Mesothelial cell of epicardium (in vitro differentiated cells): ENCODE data around the gene ACSS1. TPM values are rescaled to one million over a fixed set of nuclear protein-coding genes. Genes with fewer than 3 reads are reported as not detected.

Source experiments
- DNase-seq, 2 experiments: peaks; one replicate each; pipeline ENCODE4 v3.0.0; 2021; ENCODE audit warnings: low spot score in 2 of 2; ENCODE audit not compliant: unreplicated experiment in 2 of 2
- H3K27ac Mint-ChIP-seq: 2 replicates; pipeline ENCODE4 v1.8.0; 2021; ENCODE audit warnings: mixed read lengths
- H3K27me3 Mint-ChIP-seq: 2 replicates; pipeline ENCODE4 v1.8.0; 2021; ENCODE audit warnings: low read depth, mixed read lengths
- H3K36me3 Mint-ChIP-seq: 2 replicates; pipeline ENCODE4 v1.8.0; 2021; ENCODE audit warnings: mixed read lengths
- H3K4me1 Mint-ChIP-seq: 2 replicates; pipeline ENCODE4 v1.8.0; 2021; ENCODE audit warnings: mixed read lengths
- H3K4me3 Mint-ChIP-seq: 2 replicates; pipeline ENCODE4 v1.8.0; 2021; ENCODE audit warnings: mild to moderate bottlenecking, moderate library complexity, mixed read lengths
- H3K9me3 Mint-ChIP-seq: 2 replicates; pipeline ENCODE4 v1.8.0; 2021; ENCODE audit warnings: mixed read lengths
- CTCF ChIP-seq: fragments of 200-600 bp; sonication (generic); IDR thresholded peaks from one replicate; pipeline ENCODE4 v1.5.0; 2021; ENCODE audit warnings: antibody characterized with exemption; ENCODE audit not compliant: unreplicated experiment
- total RNA-seq: library from RNA; stranded (reverse); gene quantifications from 3 replicates; pipeline ENCODE4 v1.2.1, GENCODE V29; 2021

The ACSS1 gene
- total RNA-seq, 1 donor from 2014 or later, result 4.8 TPM

DNA sequence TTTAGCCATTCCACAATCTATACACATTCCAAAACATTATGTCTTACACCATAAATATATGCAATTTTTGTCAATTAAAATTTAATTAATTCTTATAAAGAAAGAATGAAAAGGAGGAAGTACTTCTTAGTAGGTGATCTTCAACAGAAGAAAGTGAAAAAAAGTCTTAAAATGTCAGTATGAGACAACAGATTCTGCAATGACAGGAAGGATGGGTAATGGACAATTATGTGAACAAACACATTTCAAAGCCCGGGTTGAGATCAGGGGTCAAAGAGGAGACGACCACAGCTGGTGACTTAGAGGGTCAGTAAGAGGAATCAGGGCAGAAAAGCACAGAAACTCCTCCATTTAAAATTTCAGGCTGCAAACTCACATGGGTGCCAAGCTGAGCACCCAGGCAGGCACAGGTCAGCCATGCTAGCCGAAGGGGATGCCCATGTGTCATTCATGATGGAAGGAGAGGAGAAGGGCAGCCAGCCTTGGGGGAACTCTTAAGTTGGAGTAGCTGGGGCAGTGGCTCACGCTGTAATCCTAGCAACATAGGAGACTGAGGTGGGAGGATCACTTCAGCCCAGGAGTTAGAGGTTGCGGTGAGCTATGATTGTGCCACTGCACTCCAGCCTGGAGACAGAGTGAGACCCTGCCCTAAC lies 13.0 kb upstream of the ACSS1 start:
- TF ChIP-seq CTCF, result no peak
- H3K27ac Mint-ChIP-seq, result no peak overlapping the region
- H3K4me1 Mint-ChIP-seq, result no peaks in the 10 kb centered on the region
- H3K27me3 Mint-ChIP-seq, result peaks cover 73% of the 10 kb centered on the region
- H3K9me3 Mint-ChIP-seq, result no peaks in the 10 kb centered on the region
- no peaks in the 10 kb centered on the region for H3K36me3 Mint-ChIP-seq
- H3K4me3 Mint-ChIP-seq, result no peak overlapping the region
- DNase-seq, result no peak

GRCh38 chr20:25067102-25067987 lies 9.4 kb upstream of the ACSS1 start:
- Mint-ChIP-seq H3K4me1 (no peaks in the 10 kb centered on the region), H3K27ac (no peak overlapping the region), H3K9me3 (no peaks in the 10 kb centered on the region), H3K36me3 (no peaks in the 10 kb centered on the region), H3K4me3 (no peak overlapping the region), H3K27me3 (peaks cover 75% of the 10 kb centered on the region)
- TF ChIP-seq CTCF, result no peak
- no peak for DNase-seq

DNA sequence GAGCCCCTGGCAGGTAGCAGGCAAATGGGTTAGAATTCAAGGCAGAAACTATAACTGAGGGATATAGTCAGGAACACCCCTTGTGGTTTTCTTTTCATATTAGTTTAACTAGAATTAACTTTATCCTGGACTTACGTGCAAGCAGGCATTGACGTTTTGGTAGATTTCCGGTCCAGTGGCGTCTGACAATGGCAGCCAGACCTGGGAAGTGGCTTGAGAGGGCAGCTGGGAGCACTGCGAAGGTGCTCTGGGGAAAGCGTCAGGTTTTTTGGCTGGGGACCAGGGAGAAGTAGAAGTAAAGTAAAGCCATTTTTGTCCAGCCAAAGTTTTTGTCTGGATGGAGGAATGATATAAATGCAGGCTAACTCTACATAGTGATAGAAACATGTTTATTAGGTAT lies 8.4 kb upstream of the ACSS1 start:
- no peaks in the 10 kb centered on the region for H3K36me3 Mint-ChIP-seq
- H3K9me3 Mint-ChIP-seq, result no peaks in the 10 kb centered on the region
- no peak for DNase-seq
- H3K4me1 Mint-ChIP-seq, result no peaks in the 10 kb centered on the region
- TF ChIP-seq CTCF, result no peak
- no peak overlapping the region for H3K4me3 Mint-ChIP-seq
- peaks cover 75% of the 10 kb centered on the region for H3K27me3 Mint-ChIP-seq
- no peak overlapping the region for H3K27ac Mint-ChIP-seq

DNA sequence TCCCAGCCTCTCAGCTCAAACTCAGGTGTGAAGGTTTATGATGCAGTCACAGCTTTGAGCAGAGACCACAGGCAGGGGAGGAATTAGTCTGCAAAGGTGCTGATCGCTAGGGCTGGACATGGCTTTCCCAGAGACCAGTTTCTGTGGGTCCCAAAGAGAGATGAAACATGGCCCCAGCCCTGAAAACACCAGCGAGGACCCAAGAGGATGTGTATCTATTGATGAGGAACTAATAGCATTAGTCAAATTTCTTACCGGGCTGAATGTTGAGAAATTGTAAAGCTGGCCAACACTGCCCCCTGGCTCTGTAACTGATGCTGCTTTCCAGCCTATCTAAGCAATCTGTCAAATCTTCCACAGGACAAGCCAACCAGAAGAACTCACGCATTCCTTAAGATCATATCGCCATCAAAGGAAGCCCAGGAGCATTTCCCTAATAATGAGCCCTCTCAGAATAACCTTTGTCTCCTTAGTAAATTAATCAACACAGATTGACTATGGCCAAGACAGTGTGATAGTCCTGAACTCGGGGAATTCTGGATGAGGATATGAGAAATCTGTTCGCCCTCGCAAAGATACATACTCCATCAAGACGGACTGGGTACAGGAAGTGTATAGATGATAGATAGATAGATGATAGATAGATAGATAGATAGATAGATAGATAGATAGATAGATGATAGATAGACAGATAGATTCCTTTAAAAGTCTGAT lies 7.8 kb upstream of the ACSS1 start:
- Mint-ChIP-seq H3K4me3 (no peak overlapping the region), H3K36me3 (no peaks in the 10 kb centered on the region), H3K27me3 (peaks cover 75% of the 10 kb centered on the region), H3K27ac (no peak overlapping the region), H3K9me3 (no peaks in the 10 kb centered on the region), H3K4me1 (no peaks in the 10 kb centered on the region)
- TF ChIP-seq CTCF, result no peak
- DNase-seq, result peak in 1 of 2 experiments; percentile 61

- Mint-ChIP-seq H3K27me3 (peaks cover 77% of the 10 kb centered on the region), H3K27ac (no peak overlapping the region), H3K4me1 (no peaks in the 10 kb centered on the region), H3K9me3 (no peaks in the 10 kb centered on the region), H3K4me3 (no peak overlapping the region), H3K36me3 (no peaks in the 10 kb centered on the region)
- no peak for TF ChIP-seq CTCF
- no peak for DNase-seq
Observed at GRCh38 chr20:25065072-25065624, 7.2 kb upstream of the ACSS1 start.
